GM21723 (cell line): ENCODE data around the gene PLEK.
"Not testable (repeated sequence)": the region's sequence is repeated elsewhere in the genome, so short reads cannot be mapped to it uniquely, and the experiment has no call there.

Experiments
- ATAC-seq: cut with Tn5 transposase; IDR thresholded peaks from one replicate; pipeline ENCODE4 v1.9.1; 2021; ENCODE audit warnings: mild to moderate bottlenecking, moderate library complexity; ENCODE audit not compliant: unreplicated experiment

The PLEK gene

GRCh38 chr2:68352651-68353391 is 12.3 kb upstream of the PLEK start:
- ATAC-seq: no peak

DNA sequence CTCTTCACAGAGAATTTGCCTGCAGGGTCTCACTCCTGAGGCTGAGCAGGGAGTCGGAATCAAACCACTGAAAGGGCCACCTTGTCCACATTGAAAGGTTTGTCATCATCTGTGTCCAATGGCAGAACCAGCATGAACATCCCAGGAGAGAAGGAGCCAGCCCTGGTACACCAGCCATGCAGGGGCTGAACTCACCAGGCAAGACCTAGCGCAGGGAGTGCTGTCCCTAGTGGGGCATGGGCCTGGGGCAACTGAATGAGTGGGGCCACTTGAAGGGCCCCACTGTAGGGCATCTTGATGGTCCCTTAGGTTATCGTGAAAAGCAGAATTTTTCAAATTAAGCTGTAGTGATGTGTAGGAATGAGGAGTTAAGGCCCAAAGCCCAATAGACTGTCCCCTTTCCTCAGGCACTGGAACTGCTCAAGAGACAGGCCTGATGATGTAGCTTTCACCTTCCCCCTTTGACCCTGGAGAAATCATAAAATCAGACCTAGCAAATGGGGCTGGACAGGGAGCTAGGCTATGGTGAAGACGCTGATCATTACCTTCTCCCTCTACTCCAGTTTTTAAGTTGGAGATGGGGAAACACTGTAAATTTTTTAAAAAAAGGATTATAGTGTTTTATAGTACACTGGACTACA is 8.4 kb upstream of the PLEK start:
- no peak for ATAC-seq

- ATAC-seq: peak; percentile 58
Observed at GRCh38 chr2:68357605-68358337, 7.3 kb upstream of the PLEK start.

GRCh38 chr2:68359889-68360288 is 5.2 kb upstream of the PLEK start:
- no peak for ATAC-seq

- ATAC-seq: peak; percentile 47
Observed at GRCh38 chr2:68362069-68362468, 3.0 kb upstream of the PLEK start.

DNA sequence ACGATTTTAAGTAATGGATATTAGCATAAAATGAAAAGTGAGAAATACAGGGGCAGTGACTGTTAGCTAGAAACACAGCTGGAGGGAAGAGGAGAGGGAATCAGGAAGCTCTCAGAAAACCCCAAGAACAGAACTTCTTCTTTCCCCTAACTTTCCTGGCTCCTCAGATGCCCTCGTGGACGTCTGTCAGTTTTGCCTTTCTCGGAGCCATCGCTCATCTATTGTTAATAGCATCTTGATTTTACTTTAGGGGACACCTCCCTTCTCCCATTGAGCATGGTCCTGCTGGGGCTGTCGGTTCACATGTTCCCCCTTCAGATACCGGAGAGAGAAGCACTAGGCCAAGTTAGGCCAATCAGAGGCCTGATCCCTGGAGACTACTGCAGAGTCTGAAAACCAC is 2.3 kb upstream of the PLEK start:
- ATAC-seq: no peak

GRCh38 chr2:68363721-68364120 is 1.4 kb upstream of the PLEK start:
- no peak for ATAC-seq

GRCh38 chr2:68366083-68366560 is 1.0 kb downstream of the PLEK start:
- ATAC-seq: peak; percentile 51

DNA sequence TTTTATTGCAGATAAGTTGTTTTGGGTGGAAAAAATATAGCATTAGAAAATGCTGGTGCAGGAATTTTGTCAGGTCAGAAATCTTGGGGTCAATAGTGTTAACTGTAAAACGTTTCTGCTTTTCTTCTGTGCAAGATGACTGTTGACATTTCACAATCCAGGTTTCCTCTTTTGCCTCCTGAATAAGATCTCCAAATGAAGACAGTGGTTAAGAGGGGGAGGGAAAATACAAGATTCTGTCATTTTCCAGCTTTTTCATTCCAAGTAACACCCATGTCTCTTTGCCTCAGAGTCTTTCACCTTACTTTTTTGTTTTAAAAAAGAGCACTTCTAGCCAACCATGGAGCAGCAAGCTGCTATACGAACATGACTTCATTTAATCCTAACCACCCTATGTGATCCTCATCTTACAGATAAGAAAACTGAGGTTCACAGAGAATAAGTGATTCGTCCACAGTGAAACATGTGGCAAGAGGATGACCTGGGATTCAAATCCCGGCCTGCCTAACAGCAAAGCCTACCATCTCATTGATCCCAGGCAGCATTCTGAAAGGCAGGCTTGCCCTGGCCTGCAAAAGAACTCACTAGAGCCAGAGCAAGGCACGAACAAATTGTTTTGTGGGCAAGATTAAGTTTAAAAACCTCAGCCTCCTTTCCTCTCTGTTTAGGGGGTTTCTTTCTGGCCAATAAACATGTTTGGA is 3.0 kb downstream of the PLEK start:
- no peak for ATAC-seq

- no peak for ATAC-seq
Observed at GRCh38 chr2:68368654-68369336, 3.7 kb downstream of the PLEK start.

GRCh38 chr2:68369337-68369734 is 4.3 kb downstream of the PLEK start:
- ATAC-seq: no peak

GRCh38 chr2:68371138-68371537 is 6.1 kb downstream of the PLEK start:
- no peak for ATAC-seq

GRCh38 chr2:68371581-68371980 is 6.5 kb downstream of the PLEK start:
- peak; percentile 34 for ATAC-seq

DNA sequence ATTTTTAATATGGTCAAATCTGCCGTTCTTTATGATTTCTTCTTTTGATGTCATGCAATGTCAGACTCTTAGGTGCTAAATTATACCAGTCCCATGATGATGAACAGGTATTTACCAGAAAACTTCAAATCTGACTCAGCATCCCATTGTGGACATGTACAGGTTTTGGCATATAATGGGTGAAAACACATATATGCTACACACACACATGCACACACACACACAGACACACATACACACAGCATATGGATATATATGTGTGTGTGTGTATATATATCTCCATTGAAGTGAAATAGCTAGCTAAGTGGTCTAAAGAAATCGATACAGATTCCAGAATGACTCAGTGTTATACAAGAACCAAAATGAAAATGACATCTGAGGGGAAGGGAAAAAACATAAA is 7.4 kb downstream of the PLEK start:
- ATAC-seq: no peak

DNA sequence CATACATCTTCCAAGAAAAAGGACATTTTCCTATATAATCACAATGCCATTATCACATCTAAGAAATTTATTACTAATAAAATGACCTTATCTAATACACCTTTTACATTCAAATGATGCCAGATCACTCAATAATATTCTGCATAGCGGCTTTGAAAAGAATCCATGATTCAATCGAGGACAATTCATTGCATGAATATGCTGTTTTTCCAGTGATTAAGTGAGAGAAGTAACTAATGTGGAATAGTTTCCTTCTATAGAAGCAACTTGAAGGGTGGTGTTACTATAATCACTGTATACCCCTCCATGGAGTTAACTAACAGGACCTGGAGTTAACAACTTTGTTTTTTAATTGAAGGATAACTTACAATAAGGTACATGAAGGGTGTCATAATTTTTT is 9.1 kb downstream of the PLEK start:
- ATAC-seq: no peak

- ATAC-seq: no peak
Observed at GRCh38 chr2:68375582-68375981, 10.5 kb downstream of the PLEK start.

DNA sequence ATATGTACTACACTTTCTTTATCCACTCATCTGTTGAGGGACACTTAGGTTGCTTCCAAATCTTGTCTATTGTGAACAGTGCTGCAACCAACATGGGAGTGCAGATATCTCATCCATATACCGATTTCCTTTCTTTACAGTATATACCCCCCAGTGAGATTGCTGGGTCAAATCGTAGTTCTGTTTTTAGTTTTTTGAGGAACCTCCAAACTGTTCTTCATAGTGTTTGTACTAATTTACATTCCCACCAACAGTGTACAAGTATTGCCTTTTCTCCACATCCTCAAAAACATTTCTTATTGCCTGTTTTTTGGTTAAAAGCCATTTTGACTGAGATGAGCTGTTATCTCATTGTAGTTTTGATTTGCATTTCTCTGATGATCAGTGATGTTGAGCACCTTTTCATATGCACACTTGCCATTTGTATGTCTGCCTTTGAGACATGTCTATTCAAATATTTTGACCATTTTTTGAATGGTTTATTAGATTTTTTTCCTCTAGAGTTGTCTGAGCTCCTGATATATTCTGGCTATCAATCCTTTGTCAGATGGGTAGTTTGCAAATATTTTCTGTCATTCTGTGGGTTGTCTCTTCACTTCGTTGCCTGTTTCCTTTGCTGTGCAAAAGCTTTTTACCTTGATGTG is 12.2 kb downstream of the PLEK start:
- ATAC-seq: no peak

GRCh38 chr2:68378779-68379178 is 13.7 kb downstream of the PLEK start:
- ATAC-seq: not testable (repeated sequence)

DNA sequence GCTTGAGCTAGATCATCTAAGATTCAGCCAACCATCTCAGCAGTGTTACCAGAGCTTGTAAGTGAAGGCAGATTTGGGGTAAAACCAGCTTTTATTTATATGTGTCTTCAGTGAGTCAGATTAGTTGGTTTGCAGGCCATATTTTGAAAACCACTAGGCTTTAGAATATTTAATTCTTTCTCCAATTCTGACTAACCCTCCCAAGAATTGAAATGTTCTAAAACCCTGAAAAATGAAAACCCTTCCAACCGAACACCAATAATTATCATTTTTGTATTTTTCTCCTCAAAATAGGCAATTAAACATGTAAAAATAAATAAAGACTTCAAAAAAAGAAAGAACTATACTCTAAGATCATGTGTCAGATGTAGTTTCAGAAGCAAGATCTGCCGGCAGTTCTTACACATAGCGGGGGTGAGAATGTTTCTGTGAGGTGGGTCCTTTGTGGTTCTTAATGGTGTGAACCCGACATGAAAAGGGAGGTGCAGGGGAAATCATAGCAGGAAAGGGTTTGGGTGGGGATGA is 14.2 kb downstream of the PLEK start:
- peak; percentile 36 for ATAC-seq

DNA sequence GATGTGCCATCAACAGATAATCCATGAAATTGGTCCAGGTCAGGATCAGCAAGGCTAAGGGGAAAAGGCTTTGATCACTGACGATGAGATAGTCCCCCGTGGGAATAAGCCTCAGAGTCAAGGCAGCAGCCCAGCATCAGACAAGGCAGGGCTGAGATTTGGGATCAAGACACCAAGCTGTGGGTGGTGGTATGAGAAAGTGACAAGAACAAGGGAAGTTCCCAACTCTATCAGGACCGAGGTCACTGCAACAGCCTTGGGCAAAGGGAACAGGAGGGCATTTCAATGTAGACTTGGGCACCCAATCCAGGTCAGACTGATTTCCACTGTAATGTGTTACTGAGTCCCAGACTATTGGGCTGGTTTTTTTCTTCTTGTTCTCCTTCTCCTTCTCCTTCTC is 18.7 kb downstream of the PLEK start:
- ATAC-seq: no peak
